ENCODE data around the gene GNGT2.

The GNGT2 gene

DNA sequence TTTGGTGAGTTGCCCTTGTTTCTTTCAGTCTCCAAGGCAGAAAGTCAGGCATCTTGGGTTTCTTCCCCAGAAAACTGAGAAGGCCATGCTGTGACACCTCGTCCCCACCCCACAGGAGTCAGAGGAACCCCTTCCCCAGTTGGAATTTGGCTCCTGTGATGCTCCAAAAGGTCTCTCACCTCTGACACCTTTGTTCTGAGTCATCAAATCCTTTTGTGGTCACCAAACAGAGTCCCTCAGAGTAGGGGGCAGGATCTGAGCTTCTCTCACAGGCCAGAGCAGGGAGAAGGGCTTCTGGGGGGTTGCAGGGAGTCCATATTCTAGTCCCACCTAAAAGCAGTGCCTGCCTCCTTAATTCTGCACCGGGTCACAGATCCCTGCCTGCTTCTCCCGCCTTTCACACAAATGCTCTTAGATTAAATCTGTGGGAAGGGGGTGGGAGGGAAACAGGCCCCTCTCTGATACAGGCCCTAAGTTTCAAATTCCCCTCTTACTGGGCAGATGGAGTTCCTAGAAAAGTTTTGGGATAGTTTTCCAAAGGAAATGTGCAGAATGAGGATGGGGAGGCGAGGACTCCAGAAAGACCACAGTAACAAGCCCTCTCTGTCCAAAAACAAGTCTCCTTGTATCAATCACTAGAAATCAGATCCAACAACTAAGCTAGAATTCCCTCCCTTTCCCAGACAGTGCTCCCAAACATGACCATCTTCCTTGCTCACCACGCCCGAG is 18.9 kb upstream of the GNGT2 start:
- no peak for DNase-seq (ENCODE audit: low spot score)

- peak; percentile 79 for DNase-seq (ENCODE audit: low spot score)
Observed at GRCh38 chr17:49227436-49228261, 17.3 kb upstream of the GNGT2 start.

DNA sequence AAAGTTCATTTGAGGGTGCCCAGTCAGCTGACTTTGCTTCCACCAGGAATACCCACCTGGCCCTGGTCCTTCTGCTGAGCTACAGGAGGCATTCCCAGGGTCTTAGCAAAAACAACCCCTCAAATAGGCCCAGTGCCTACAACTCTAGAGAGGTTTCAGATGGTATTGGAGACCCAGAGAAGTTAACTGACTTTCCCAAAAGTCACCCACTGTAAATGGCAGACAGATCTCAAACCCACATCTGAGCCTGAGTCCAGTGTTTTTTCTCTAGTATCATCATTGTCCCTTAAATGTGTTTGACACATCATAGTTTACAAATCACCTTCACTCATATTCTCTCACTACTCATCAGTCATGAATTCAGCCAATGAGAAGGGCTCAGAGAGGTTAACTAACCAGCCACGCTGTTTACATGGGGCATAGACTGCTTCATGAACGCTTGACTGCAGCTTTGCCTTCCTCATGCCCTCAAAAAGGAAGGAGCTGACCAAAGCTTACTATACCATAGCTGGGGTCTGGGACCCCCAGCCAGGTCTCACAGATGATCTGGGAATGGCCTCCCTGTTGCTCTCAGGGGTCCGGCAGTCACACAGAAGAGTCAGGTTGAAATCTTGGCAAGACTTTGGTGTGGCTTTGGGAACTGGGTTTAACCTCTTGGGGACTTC is 16.5 kb upstream of the GNGT2 start:
- DNase-seq (ENCODE audit: low spot score): no peak

DNA sequence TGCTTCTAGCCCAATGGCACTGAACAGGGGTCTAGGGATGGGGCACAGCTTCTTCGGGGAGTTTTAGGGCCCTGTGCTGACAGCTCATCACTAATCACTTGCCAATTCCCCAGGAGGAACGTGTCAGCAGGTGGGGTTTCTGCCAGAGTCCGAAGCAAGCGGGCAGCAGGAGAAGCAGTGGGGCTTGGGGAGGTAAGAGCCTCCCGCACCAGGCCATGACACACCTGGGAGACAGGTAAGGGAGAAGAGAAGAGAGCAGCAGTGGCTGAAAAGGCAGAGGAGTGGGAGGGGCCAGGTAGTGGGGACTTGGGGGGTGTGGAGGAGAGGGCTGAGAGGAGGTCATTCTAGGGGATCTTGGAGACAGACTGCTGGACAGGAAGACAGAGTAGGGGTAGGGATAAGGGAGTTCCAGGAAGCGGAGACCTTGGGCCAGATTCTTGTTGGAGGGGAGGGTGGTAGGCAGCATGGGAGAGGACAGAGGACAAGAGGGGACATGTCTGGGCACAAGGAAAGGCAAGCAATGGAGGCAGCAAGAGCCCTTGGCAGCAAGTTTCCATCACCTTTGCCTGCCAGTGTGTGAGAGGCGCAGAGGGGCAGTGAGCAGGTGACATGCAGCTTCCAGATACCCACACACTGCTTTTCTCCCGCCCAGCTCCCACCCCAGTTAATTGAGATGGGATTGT is 15.3 kb upstream of the GNGT2 start:
- no peak for DNase-seq (ENCODE audit: low spot score)

DNA sequence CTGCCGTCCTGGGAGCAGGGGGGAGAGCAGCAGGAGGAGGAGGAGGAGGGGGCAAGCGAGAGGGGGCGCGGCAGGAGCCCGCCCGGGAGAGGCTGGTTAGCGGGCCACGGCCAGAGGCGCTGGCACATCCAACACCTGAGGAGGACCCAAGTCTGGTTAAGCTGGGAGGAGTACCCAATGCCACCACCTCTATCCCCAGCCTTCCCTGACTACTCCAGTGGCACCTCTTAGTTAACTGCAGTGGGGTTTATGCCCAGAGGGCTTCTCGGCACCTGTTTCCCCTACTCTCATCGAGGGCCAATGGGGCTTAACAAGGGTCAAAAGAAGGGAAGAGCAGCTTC is 14.6 kb upstream of the GNGT2 start:
- no peak for DNase-seq (ENCODE audit: low spot score)

- peak; percentile 67 for DNase-seq (ENCODE audit: low spot score)
Observed at GRCh38 chr17:49224198-49224996, 14.0 kb upstream of the GNGT2 start.

GRCh38 chr17:49223517-49224197 is 13.3 kb upstream of the GNGT2 start:
- DNase-seq (ENCODE audit: low spot score): peak; percentile 73

GRCh38 chr17:49223168-49223516 is 12.8 kb upstream of the GNGT2 start:
- no peak for DNase-seq (ENCODE audit: low spot score)

GRCh38 chr17:49219987-49220386 is 9.6 kb upstream of the GNGT2 start:
- DNase-seq (ENCODE audit: low spot score): no peak

DNA sequence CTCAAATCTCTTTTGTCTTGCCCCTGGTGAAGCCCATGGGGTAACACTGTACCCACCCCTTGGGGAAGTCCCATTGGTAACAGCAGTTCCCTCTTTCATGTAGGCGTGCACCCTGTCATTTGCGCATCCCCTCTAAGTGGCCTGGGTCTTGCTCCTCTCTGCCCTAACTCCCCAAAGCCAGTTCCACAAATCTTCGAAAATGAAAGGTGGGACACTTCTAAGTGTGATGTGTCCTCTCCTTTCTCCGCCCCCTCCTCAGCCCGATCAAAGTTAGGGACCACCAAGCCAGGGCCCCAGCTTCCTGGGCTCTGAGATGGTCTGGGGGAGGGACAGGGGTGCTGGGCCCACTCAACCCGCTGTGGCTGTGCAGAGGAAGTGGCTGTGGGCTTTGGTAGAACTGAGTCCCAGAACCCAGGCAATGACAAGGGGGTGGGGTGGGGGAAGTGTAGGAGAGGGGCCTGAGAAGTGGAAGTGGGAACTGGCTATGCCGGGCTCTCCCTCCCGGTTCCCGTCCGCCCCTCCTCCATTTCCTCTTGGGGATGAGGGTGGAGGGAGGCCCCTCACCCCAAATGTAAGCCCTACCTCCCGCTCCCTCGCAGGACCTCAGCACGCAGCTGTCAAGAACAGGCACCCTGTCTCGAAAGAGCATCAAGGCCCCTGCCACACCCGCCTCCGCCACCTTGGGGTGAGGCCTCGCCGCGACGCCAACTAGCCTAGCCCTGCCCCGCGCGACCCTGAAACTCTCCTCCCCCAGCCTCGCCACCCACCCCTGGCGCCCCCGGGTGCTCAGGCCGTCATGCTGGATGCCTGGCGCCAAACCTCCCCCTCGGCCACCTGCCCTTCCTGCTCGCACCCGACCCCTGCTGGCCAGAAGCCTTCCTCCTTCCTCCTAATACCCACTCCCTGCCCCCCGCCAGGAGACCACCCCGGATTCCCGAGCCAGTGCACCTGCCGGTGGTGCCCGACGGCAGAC is 8.9 kb upstream of the GNGT2 start:
- DNase-seq (ENCODE audit: low spot score): peak; percentile 77

DNA sequence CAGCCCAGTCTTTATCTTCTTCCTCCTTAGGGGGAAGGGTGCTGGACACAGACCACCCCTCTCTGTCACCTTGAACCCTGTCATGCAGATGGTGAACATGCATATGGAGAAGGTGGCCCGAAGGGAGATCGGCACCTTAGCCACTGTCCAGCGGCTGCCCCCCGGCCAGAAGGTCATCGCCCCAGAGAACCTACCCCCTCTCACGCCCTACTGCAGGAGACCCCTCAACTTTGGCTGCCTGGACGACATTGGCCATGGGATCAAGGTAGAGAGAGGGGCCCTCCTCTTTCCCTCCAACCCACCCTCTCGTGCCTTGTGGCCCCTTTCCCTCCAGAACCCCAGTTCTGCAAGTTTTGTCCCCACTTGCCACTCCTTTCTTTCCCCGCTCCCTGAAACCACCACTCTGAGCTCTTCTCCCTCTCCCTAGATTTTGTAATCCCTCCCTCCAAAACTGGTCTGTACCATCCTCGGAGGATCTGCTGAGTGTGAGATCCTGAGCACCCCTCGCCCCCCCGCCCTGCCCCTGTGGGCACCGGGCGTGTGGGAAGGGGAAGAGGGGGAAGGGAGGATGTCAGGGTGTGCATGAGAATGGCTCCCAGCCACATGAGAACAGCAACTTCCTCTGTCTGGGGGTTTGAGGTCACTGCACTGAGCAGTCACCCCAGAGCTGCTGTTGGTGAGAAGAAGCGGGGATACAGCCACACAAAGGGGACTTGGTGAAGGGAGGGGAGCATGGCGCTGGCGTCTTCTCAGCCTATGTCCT is 7.5 kb upstream of the GNGT2 start:
- DNase-seq (ENCODE audit: low spot score): peak; percentile 70

DNA sequence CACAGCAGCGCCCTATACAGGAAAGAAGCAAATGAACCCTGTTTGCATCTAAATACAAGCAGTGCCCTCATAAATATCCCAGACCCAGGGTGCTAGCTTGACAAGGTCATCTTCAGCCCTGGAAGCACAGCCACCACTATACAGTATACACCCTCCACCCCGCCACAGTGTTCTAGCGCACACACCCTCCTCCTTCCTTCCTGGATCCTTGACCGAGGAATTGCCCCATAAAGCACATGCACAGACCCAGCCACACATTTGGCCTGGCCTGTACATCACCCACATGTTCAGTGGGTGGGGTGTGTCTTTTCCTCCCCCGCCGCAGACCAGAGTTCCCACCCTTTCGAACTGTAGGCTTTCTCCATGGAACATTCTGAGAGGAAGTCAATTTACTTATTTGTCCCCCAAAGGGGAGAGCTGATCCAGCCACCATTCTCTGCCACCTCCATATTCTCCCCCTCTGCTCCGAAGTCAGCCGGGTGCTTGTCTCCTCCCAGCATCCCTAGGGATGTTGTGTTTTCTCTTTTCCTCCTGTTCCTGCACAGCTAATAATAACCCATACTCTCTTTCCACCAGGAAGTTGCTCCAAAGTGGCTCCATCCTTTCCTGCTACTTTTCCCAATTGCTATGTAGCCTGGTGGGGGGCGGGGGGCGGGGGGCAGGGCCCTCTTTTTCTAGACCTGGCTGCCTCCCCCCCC is 6.7 kb upstream of the GNGT2 start:
- no peak for DNase-seq (ENCODE audit: low spot score)

GRCh38 chr17:49216482-49216881 is 6.1 kb upstream of the GNGT2 start:
- no peak for DNase-seq (ENCODE audit: low spot score)

GRCh38 chr17:49214676-49215360 is 4.4 kb upstream of the GNGT2 start:
- DNase-seq (ENCODE audit: low spot score): no peak

GRCh38 chr17:49213847-49214246 is 3.5 kb upstream of the GNGT2 start:
- DNase-seq (ENCODE audit: low spot score): no peak

DNA sequence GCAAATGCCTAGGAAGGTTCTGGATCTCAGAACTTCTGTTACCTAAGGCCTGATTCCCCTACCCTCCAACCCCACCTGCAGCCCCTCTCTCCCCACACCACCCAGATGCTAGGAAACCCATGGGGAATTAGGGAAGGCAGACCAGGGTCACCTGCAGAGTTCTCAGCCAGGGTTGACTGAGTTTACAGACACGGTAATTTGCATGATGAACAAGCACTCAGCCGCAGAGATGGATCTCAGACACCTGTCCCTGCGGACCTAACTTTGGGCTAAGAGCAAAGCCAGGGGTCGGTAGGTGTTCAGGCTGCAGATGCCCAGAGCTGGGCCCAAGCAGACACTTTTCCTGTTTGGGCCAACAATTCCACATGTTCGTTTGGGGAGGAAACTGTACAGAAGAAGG is 3.0 kb upstream of the GNGT2 start:
- peak; percentile 75 for DNase-seq (ENCODE audit: low spot score)

DNA sequence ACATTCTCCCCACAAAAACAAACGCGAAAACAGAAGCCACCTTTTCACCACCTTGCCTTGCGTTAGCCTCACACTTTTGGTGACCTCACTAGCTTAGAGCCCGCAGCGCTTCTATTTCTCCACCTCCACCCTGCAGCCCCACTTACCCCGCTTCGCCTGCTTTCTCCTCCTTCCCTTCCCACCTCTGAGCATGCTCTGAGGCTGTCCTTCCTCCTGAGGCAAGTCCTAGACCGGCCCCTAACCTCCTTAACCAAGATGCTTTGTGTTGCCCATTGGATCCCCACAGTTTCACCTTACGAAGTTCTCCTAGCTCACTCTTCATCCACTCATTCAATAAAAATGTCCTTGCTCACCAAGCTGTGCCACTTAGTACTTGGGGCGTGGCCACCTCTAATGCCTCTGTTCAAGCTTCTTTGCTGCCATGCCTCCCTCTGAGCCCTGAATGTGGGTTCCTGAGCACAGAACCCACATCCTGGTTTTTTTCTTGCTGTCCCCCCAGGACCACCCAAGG is 1.3 kb downstream of the GNGT2 start:
- DNase-seq (ENCODE audit: low spot score): no peak

DNA sequence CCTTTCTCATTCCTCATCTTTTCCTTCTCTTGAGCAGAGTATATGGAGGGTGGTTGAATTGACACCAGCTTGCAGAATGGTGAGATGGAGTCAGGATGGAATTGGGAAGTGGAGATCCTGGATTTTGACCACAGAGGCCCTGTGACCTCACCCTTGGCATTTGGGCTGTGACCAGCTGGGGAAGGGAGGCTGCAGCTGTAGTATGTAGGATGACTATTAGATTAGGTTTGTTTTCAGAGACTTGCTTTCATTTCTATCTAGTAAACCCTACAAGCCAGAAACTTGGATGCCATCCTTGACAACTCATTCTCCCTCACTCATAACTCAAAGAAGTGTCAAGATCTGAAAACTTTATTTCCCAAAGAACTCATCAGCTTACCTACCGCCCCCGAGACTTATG is 5.9 kb downstream of the GNGT2 start:
- DNase-seq (ENCODE audit: low spot score): no peak

All from germinal center (tissue), 1 donor.